Measurements from ENCODE around the gene CTIF.
A peak's percentile ranks its signal among the peaks of the same experiment; 100 is the strongest.
"Not testable (repeated sequence)": the region's sequence is repeated elsewhere in the genome, so short reads cannot be mapped to it uniquely, and the experiment has no call there.

CTIF gene

GRCh38 chr18:48810805-48811204 lies 272.0 kb downstream of the CTIF start:
- DNase-seq: no peak

DNA sequence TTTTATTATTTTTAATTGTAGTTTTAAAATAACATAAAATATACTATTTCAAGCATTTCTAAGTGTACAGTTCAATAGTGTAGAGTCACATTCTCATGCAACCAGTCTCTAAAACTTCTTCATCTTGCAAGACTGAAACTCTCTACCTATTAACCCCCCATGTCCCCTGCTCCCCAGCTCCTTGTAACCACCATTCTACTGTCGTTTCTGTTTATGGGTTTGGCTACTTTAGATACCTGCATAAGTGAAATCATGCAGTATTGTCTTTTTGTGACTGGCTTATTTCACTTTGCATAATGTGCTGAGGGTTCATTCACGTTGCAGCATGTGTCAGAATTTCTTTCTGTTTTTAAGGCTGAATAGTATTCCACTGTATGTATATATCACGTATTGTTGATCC lies 272.6 kb downstream of the CTIF start:
- DNase-seq: no peak

- not testable (repeated sequence) for DNase-seq
Measured at GRCh38 chr18:48811977-48812451, 273.2 kb downstream of the CTIF start.

GRCh38 chr18:48813321-48813720 lies 274.5 kb downstream of the CTIF start:
- no peak for DNase-seq

GRCh38 chr18:48813833-48814489 lies 275.1 kb downstream of the CTIF start:
- no peak for DNase-seq

DNA sequence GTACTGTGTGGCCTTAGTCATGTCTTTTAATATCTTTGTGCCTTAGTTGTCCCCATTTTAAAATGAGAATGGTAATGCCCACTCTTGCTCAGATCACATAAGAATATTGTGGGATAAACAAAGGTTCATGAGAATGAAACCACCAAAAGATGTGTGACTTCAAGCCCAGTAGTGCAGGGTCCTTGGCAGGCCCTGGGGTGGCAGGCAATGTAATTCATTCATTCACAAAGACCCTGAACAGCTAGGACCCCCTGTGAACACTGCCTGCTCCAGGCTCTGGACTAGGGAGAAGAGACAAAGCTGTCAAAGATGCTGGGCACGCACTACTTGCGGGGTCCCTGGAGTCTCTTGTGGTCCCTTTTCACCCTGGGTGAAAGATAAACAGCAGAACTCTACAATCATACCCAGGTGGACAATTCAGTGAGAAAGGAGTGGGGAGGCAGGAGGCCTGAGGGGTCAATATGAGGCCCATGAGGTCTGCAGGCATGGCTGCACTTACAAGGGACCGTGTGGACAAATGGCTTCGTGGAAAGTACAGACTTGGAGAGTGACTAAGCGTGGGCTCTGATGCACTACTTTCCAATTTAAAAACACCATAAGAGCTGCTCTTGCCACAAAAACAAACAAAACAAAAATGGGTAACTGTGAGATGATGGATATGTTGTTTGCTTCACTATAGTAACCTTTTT lies 275.8 kb downstream of the CTIF start:
- DNase-seq: no peak

GRCh38 chr18:48815179-48815515 lies 276.3 kb downstream of the CTIF start:
- no peak for DNase-seq

GRCh38 chr18:48815581-48816324 lies 276.9 kb downstream of the CTIF start:
- DNase-seq: no peak

GRCh38 chr18:48816554-48816953 lies 277.7 kb downstream of the CTIF start:
- no peak for DNase-seq

GRCh38 chr18:48817021-48817461 lies 278.2 kb downstream of the CTIF start:
- peak in 1 of 2 experiments; percentile 15 for DNase-seq

- no peak for DNase-seq
Measured at GRCh38 chr18:48818329-48819254, 279.8 kb downstream of the CTIF start.

GRCh38 chr18:48819276-48819675 lies 280.4 kb downstream of the CTIF start:
- no peak for DNase-seq

- no peak for DNase-seq
Measured at GRCh38 chr18:48819781-48820482, 281.1 kb downstream of the CTIF start.

- no peak for DNase-seq
Measured at GRCh38 chr18:48820483-48821250, 281.8 kb downstream of the CTIF start.

GRCh38 chr18:48821251-48821590 lies 282.4 kb downstream of the CTIF start:
- DNase-seq: no peak

DNA sequence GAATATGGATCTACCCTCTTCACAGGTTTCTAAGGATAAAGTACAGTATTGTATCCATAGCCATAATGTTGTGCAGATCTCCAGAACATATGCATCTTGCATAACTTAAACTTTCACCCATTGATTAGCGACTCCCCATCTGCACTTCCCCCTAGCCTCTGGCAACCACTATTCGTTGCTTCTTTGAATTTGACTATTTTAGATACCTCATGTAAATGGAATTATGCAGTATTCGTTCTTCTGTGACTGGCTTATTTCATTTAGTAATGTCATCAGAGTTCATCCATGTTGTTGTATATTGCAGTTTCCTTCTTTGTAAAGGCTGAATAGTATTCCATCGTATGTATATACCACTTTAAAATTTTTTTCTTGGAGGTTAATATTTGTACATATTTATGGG lies 283.0 kb downstream of the CTIF start:
- DNase-seq: no peak

DNA sequence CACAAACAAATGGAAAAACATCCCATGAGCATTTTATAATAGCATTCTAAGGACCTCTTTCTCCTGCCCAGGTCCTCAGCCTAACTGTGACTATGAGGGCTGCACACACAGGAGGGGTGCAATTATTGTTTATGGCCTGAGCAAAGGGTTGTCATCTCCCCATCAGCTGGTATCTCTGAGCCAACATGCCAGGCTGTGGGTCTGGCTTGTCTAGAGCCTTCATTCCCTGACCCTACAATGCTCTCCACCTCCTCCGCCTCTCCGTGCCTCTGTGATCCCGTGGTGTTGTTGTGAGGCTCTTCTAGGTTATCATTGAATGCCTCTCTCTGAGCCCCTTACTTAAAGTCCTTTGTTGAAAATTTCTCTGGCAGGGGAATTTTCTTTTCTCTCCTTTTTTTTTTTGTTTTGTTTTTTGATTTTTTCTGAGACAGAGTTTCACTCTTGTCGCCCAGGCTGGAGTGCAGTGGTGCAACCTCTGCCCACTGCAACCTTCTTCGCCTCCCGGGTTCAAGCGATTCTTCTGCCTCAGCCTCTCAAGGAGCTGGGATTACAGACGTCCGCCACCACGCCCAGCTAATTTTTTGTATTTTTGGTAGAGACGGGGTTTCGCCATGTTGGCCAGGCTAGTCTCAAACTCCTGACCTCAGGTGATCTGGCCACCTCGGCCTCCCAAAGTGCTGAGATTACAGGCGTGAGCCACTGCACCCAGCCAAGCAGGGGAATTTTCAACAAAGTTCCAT lies 285.6 kb downstream of the CTIF start:
- DNase-seq: no peak

DNA sequence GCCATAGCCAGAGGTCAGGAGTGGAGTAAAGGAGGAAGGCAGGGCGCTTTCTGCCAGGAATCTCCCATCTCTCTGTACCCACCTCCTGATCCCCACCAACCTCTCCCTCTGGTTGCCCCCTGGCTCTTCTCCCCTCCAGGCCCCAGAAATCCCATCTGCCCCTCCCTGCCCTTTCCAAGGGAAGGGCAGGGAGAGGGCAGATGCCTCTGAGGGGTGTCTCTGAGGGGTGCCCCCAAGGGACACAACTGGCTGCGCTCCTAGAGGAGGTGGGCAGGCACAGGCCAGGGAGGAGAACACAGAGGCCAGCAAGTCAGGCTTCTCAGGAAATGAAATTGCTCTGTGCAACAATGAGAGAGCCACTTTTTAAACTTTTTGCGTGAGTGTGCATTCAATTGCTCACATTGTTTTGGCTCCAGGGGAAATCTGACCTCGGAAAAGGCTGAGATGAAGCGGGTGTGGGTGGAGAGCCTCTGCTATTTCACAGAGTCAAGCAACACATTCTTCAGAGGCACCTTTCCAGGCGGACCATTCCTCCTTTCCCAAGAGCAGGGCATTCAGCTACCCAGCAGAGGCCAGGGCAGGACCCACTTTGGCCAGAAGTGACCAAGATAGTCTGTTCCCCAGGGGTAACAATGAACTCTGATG lies 286.4 kb downstream of the CTIF start:
- DNase-seq: no peak

GRCh38 chr18:48826271-48826670 lies 287.4 kb downstream of the CTIF start:
- no peak for DNase-seq

DNA sequence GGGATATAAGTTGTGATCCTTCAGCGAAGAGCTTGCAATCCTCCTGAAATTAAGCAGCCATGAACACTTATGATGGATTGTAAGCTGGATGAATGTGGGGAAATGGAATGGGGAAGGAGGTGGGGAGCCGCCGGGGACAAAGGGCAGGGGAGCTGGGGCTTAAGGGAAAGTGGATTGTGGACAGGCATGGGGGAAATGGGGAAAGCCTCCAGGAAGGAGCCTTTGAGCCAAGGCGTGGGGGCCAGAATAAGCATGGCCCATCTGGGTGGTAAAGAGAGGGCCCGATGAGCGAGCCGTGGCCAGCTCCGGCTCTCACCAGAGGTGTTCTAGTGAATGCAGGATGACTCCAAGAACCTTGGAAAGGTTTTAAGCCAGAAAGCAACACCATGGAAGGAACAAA lies 288.0 kb downstream of the CTIF start:
- no peak for DNase-seq
